ENCODE results near the gene BLVRB.

The BLVRB gene

DNA sequence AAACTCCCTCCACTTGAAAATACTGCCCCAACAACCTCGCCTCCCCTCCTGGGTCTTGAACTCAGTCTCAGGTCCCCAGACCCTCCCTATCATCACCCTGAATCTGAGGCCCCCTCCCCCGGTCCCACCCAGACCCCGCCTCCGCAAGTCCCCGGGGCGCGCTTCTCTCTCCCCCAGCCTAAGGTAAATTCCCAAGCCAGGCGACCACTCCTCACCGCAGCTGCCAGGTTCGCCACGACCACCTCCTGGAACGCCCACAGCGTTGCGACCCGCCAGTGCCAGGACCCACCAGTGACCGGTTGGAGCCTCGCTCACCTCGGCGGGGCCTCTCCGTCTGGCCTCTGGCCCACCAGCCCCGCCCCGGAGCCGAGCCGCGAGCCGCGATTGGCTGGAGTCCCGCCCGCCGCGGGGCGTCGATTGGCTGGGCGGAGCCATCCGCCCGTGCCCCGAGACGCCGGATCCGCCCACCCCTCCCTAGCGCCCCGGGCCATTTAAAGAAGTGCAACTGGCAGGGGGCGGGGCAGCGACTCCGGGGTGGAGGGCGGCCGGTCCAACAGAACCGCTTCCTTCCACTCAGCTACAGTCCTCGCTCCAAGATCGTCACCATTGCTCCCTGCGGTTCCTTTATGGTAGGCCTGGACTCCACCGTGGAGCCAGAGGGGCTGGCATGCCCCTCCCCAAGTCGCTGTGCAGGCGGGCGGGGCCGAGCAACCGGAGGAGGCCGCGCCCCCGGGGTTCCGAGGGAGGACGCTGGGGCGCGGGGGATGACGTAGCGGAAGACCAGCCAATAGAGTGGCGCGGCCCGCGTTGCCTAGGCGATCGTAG lies 21.3 kb downstream of the BLVRB start, which contains the start of gene SERTAD3:
TSS of gene SERTAD3 (minus strand) at position 336 of the 825 bp plus-strand sequence. CDS start 2,255 bp downstream, outside the sequence.
- TF ChIP-seq, protein P1, sequence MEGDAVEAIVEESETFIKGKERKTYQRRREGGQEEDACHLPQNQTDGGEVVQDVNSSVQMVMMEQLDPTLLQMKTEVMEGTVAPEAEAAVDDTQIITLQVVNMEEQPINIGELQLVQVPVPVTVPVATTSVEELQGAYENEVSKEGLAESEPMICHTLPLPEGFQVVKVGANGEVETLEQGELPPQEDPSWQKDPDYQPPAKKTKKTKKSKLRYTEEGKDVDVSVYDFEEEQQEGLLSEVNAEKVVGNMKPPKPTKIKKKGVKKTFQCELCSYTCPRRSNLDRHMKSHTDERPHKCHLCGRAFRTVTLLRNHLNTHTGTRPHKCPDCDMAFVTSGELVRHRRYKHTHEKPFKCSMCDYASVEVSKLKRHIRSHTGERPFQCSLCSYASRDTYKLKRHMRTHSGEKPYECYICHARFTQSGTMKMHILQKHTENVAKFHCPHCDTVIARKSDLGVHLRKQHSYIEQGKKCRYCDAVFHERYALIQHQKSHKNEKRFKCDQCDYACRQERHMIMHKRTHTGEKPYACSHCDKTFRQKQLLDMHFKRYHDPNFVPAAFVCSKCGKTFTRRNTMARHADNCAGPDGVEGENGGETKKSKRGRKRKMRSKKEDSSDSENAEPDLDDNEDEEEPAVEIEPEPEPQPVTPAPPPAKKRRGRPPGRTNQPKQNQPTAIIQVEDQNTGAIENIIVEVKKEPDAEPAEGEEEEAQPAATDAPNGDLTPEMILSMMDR (conservative IDR thresholded peaks at IDR 0.05; ENCODE audit: control insufficient read depth, insufficient read depth, low read depth, low read length): no peak
- peak within 1 kb of the TSS; percentile 100 for H3K4me3 ChIP-seq (ENCODE audit: control insufficient read depth, low read depth, low read length)
- peak; percentile 89 for DNase-seq (ENCODE audit: low read depth)

- TF ChIP-seq, protein P1 (conservative IDR thresholded peaks at IDR 0.05; ENCODE audit: control insufficient read depth, insufficient read depth, low read depth, low read length): no peak
- DNase-seq (ENCODE audit: low read depth): peak; percentile 99
- peak overlapping the region; percentile 100 for H3K4me3 ChIP-seq (ENCODE audit: control insufficient read depth, low read depth, low read length)
Observed at GRCh38 chr19:40443131-40443999, 22.2 kb downstream of the BLVRB start.

GRCh38 chr19:40442328-40443130 lies 23.0 kb downstream of the BLVRB start:
- DNase-seq (ENCODE audit: low read depth): no peak
- TF ChIP-seq, protein P1 (conservative IDR thresholded peaks at IDR 0.05; ENCODE audit: control insufficient read depth, insufficient read depth, low read depth, low read length): no peak
- H3K4me3 ChIP-seq (ENCODE audit: control insufficient read depth, low read depth, low read length): peak overlapping the region; percentile 62

DNA sequence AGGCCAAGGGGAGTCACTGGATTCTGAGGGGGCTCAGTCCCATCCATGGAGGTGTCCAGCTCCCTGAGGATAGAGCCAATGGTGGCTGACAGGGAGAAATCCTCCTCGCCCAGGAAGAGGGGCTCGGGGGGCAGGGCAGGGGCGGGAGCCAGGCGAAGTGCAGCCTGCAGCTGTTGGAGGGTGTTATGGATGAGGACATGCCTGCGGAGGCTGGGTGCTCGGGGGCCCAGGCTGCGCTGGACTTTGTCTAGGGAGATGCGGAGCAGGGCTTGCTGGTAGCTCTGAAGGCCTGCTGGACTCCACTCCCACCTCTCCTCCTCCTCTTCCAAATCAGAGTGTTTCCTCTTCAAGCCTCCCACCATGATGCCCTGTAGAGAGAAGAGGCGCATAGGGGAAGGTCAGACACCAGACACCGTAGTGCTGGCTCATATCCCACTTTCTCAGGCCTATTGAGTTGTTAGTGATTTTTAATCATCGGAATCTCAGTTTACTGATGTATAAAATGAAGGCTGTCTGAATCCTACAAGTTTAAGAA lies 23.8 kb downstream of the BLVRB start:
- peak overlapping the region; percentile 62 for H3K4me3 ChIP-seq (ENCODE audit: control insufficient read depth, low read depth, low read length)
- TF ChIP-seq, protein P1 (conservative IDR thresholded peaks at IDR 0.05; ENCODE audit: control insufficient read depth, insufficient read depth, low read depth, low read length): no peak
- no peak for DNase-seq (ENCODE audit: low read depth)

GRCh38 chr19:40438284-40438683 lies 27.3 kb downstream of the BLVRB start:
- TF ChIP-seq, protein P1 (conservative IDR thresholded peaks at IDR 0.05; ENCODE audit: control insufficient read depth, insufficient read depth, low read depth, low read length): no peak
- DNase-seq (ENCODE audit: low read depth): no peak
- H3K4me3 ChIP-seq (ENCODE audit: control insufficient read depth, low read depth, low read length): no peak overlapping the region
